K562 (cell line): ENCODE data around the gene DPEP3. TPM values are rescaled to one million over a fixed set of nuclear protein-coding genes. Genes with fewer than 3 reads are reported as not detected.

Source experiments
- BCOR ChIP-seq: fragments of 450-650 bp; IDR thresholded peaks from 2 replicates; pipeline ENCODE4 v1.6.1; 2016
- CBFB ChIP-seq: sonication (generic); formaldehyde crosslinking; IDR thresholded peaks from 2 replicates; pipeline ENCODE4 v1.4.0; 2020; ENCODE audit warnings: mild to moderate bottlenecking, missing genetic modification reagents
- CTBP1 ChIP-seq: fragments of 450-650 bp; IDR thresholded peaks from 2 replicates; pipeline ENCODE4 v1.6.1; 2016; ENCODE audit warnings: borderline replicate concordance
- FOXK1 ChIP-seq: sonication (generic); formaldehyde crosslinking; IDR thresholded peaks from 2 replicates; pipeline ENCODE4 v1.8.0; 2022; ENCODE audit warnings: missing genetic modification reagents, mild to moderate bottlenecking, borderline replicate concordance
- GATAD2A ChIP-seq: fragments of 450-650 bp; IDR thresholded peaks from 2 replicates; pipeline ENCODE4 v1.6.1; 2017
- HDAC3 ChIP-seq: fragments of 450-650 bp; IDR thresholded peaks from 2 replicates; pipeline ENCODE4 v1.6.1; 2018; ENCODE audit warnings: borderline replicate concordance, mild to moderate bottlenecking, moderate library complexity; ENCODE audit not compliant: partially characterized antibody
- HNRNPUL1 ChIP-seq: fragments of 200-400 bp; formaldehyde crosslinking; IDR thresholded peaks from 2 replicates; pipeline ENCODE4 v1.6.1; 2017; ENCODE audit warnings: low read length
- NR3C1 ChIP-seq: sonication (generic); formaldehyde crosslinking; IDR thresholded peaks from 2 replicates; pipeline ENCODE4 v1.8.1; 2022; ENCODE audit warnings: missing genetic modification reagents
- NRF1 ChIP-seq, 2 experiments: fragments of 450-650 bp; IDR thresholded peaks in 1 of 2; conservative IDR thresholded peaks in 1 of 2; 2 replicates each; pipeline ENCODE4 v1.6.1; 2014; ENCODE audit warnings: mild to moderate bottlenecking in 2 of 2
- POLR2A ChIP-seq: fragments of 450-650 bp; conservative IDR thresholded peaks from 2 replicates; pipeline ENCODE4 v1.6.1; 2016
- RBFOX2 ChIP-seq: fragments of 200-400 bp; formaldehyde crosslinking; IDR thresholded peaks from 2 replicates; pipeline ENCODE4 v1.6.1; 2017; ENCODE audit warnings: low read depth, mild to moderate bottlenecking, low read length, moderate library complexity
- TAF1 ChIP-seq: IDR thresholded peaks from 2 replicates; pipeline ENCODE4 v1.6.1; 2011; ENCODE audit warnings: mild to moderate bottlenecking, low read length, moderate library complexity; ENCODE audit not compliant: insufficient read depth, control insufficient read depth, severe bottlenecking; ENCODE audit errors: extremely low read depth
- ZC3H4 ChIP-seq: sonication (generic); formaldehyde crosslinking; IDR thresholded peaks from 2 replicates; pipeline ENCODE4 v1.9.0; 2021; ENCODE audit warnings: missing genetic modification reagents, borderline replicate concordance
- ZNF780A ChIP-seq: fragments of 250-450 bp; sonication (Bioruptor Pico); IDR thresholded peaks from 2 replicates; pipeline ENCODE4 v1.5.0; 2021; ENCODE audit warnings: mild to moderate bottlenecking
- polyA plus RNA-seq, 8 experiments: library from polyadenylated mRNA; depleted of rRNA in 4 of 8; stranded (reverse) in 5 of 8; unstranded in 3 of 8; fragments of >200 nt; fragmentation: Nextera tagmentation in 2 of 8; fragmentation: Illumina TruSeq in 1 of 8; extraction: Ambion mirVana in 2 of 8; extraction: Trizol in 1 of 8; gene quantifications; 2 replicates each; pipeline versions ENCODE4 v1.2.1 to v1.2.3, GENCODE V29; 2011 to 2014; ENCODE audit warnings: inconsistent platforms in 1 of 8, missing spikeins in 1 of 8
- total RNA-seq, 7 experiments: library from RNA; depleted of rRNA in 6 of 7; stranded (reverse); fragments of >200 nt in 6 of 7; fragmentation: Illumina TruSeq in 2 of 7; extraction: Trizol in 2 of 7; gene quantifications; 2 replicates each; pipeline versions ENCODE4 v1.2.1 to v1.2.3, GENCODE V29; 2011 to 2021; ENCODE audit warnings: low replicate concordance in 1 of 7
- TF ChIP-seq, protein P1 (sequence below): sonication (generic); formaldehyde crosslinking; IDR thresholded peaks from 2 replicates; pipeline ENCODE4 v1.4.0; 2020; ENCODE audit warnings: mild to moderate bottlenecking, missing genetic modification reagents
- TF ChIP-seq, protein P2 (sequence below), 2 experiments: IDR thresholded peaks; 2 replicates each; pipeline ENCODE4 v1.6.1; 2012; ENCODE audit warnings: improper control_type of control experiment in 2 of 2, low read depth in 2 of 2, low read length in 2 of 2, borderline replicate concordance in 1 of 2
- TF ChIP-seq, protein P3 (sequence below): sonication (generic); formaldehyde crosslinking; IDR thresholded peaks from 2 replicates; pipeline ENCODE4 v1.5.0; 2020; ENCODE audit warnings: missing genetic modification reagents
- TF ChIP-seq, protein P4 (sequence below): fragments of 250-450 bp; sonication (Bioruptor Pico); IDR thresholded peaks from 2 replicates; pipeline ENCODE4 v1.4.0; 2020
- TF ChIP-seq, protein P5 (sequence below): sonication (generic); formaldehyde crosslinking; IDR thresholded peaks from 2 replicates; pipeline ENCODE4 v1.8.0; 2022; ENCODE audit warnings: missing genetic modification reagents, mild to moderate bottlenecking, borderline replicate concordance

The DPEP3 gene
- total and polyA plus RNA-seq, 9 of the 15 experiments (the other 6 are each of a cell fraction or from before 2014, with no cell fraction given), result not detected

DNA sequence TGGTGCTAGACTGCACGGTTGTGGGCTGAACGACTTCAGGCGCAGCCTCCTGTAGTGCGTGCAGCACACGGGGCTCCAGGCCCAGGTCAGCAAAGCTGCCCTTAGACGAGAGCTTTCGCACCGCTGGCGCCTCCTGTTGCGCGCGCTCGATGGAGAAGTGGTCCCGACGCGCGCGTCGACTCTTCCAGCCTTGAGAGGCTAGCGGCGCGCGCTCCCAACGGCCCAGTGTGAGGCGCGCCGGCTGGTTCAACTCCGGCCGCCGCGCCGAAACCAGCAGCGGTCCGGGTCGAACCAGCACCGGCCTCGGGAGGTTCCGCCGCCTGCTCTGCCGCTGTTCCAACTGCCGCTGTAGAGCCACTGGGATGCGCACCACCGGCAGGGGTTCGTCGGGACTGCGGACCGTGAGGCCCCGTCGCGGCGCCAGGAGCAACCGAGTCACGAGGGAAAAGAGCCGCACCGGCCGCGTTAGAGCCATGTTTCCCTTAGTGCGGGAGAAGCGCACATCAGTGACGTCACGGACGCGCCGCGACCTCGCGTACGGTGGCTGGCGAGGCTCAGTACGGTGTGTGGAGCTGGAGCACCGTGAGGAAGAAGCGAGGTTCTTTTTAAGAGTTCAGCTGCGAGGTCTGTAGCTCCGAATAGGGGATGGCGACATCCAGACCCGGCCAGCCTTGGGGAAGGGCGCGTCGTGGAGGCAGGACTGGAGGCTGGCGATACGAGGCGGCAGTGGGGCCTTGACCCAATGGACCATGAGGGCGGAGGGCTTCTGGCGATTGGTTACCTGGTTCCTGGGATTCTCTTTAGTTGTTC, 42.6 kb upstream of the DPEP3 start, which contains the start of the genes DDX28 and DUS2 (continued):
- TF ChIP-seq CTBP1 (peak; percentile 89), FOXK1 (CRISPR knock-in tag) (no peak), CBFB (CRISPR knock-in tag) (peak; percentile 71; the same call in 1 of the 2 replicates), ZC3H4 (CRISPR knock-in tag) (no peak), ZNF780A (CRISPR knock-in tag) (no peak), TAF1 (peak; percentile 91), HNRNPUL1 (no peak), NRF1 (conservative IDR thresholded peaks at IDR 0.05 in 1 of 2, IDR thresholded peaks at IDR 0.05 in 1 of 2) (peak; percentile 77), BCOR (0 out of 2 replicates have a peak, but pooled peaks have one; percentile 50), HDAC3 (no peak), NR3C1 (CRISPR knock-in tag) (peak; percentile 55; the same call in 1 of the 2 replicates), POLR2A (peak; percentile 94), RBFOX2 (peak; percentile 98), GATAD2A (no peak)
- TF ChIP-seq, protein P1, sequence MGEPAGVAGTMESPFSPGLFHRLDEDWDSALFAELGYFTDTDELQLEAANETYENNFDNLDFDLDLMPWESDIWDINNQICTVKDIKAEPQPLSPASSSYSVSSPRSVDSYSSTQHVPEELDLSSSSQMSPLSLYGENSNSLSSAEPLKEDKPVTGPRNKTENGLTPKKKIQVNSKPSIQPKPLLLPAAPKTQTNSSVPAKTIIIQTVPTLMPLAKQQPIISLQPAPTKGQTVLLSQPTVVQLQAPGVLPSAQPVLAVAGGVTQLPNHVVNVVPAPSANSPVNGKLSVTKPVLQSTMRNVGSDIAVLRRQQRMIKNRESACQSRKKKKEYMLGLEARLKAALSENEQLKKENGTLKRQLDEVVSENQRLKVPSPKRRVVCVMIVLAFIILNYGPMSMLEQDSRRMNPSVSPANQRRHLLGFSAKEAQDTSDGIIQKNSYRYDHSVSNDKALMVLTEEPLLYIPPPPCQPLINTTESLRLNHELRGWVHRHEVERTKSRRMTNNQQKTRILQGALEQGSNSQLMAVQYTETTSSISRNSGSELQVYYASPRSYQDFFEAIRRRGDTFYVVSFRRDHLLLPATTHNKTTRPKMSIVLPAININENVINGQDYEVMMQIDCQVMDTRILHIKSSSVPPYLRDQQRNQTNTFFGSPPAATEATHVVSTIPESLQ, result 0 out of 2 replicates have a peak, but pooled peaks have one; percentile 25
- TF ChIP-seq, protein P2, sequence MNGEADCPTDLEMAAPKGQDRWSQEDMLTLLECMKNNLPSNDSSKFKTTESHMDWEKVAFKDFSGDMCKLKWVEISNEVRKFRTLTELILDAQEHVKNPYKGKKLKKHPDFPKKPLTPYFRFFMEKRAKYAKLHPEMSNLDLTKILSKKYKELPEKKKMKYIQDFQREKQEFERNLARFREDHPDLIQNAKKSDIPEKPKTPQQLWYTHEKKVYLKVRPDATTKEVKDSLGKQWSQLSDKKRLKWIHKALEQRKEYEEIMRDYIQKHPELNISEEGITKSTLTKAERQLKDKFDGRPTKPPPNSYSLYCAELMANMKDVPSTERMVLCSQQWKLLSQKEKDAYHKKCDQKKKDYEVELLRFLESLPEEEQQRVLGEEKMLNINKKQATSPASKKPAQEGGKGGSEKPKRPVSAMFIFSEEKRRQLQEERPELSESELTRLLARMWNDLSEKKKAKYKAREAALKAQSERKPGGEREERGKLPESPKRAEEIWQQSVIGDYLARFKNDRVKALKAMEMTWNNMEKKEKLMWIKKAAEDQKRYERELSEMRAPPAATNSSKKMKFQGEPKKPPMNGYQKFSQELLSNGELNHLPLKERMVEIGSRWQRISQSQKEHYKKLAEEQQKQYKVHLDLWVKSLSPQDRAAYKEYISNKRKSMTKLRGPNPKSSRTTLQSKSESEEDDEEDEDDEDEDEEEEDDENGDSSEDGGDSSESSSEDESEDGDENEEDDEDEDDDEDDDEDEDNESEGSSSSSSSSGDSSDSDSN (IDR thresholded peaks at IDR 0.05; ENCODE audit: borderline replicate concordance in 1 of 2, low read depth in 2 of 2, low read length in 2 of 2), result peak in 1 of 2 experiments; percentile 43; a peak in 2 of 4 replicates
- TF ChIP-seq, protein P3, sequence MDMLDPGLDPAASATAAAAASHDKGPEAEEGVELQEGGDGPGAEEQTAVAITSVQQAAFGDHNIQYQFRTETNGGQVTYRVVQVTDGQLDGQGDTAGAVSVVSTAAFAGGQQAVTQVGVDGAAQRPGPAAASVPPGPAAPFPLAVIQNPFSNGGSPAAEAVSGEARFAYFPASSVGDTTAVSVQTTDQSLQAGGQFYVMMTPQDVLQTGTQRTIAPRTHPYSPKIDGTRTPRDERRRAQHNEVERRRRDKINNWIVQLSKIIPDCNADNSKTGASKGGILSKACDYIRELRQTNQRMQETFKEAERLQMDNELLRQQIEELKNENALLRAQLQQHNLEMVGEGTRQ (CRISPR knock-in tag), result peak; percentile 34; the same call in 1 of the 2 replicates
- TF ChIP-seq, protein P4, sequence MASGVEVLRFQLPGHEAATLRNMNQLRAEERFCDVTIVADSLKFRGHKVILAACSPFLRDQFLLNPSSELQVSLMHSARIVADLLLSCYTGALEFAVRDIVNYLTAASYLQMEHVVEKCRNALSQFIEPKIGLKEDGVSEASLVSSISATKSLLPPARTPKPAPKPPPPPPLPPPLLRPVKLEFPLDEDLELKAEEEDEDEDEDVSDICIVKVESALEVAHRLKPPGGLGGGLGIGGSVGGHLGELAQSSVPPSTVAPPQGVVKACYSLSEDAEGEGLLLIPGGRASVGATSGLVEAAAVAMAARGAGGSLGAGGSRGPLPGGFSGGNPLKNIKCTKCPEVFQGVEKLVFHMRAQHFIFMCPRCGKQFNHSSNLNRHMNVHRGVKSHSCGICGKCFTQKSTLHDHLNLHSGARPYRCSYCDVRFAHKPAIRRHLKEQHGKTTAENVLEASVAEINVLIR (CRISPR knock-in tag), result peak; percentile 96
- TF ChIP-seq, protein P5, sequence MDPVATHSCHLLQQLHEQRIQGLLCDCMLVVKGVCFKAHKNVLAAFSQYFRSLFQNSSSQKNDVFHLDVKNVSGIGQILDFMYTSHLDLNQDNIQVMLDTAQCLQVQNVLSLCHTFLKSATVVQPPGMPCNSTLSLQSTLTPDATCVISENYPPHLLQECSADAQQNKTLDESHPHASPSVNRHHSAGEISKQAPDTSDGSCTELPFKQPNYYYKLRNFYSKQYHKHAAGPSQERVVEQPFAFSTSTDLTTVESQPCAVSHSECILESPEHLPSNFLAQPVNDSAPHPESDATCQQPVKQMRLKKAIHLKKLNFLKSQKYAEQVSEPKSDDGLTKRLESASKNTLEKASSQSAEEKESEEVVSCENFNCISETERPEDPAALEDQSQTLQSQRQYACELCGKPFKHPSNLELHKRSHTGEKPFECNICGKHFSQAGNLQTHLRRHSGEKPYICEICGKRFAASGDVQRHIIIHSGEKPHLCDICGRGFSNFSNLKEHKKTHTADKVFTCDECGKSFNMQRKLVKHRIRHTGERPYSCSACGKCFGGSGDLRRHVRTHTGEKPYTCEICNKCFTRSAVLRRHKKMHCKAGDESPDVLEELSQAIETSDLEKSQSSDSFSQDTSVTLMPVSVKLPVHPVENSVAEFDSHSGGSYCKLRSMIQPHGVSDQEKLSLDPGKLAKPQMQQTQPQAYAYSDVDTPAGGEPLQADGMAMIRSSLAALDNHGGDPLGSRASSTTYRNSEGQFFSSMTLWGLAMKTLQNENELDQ (CRISPR knock-in tag), result no peak
